Body of pancreas (tissue), 4 donors: ENCODE data around the gene ISYNA1.

Source experiments
- POLR2A ChIP-seq, 3 donors: fragments of 450-650 bp; IDR thresholded peaks; one replicate each; pipeline ENCODE4 v1.6.1; 2016; ENCODE audit warnings: antibody characterized with exemption in 3 of 3, mild to moderate bottlenecking in 2 of 3
- TF ChIP-seq, protein P1 (sequence below), 7 experiments: fragments of 450-650 bp in 4 of 7; fragments of 200-600 bp in 3 of 7; sonication (generic) in 3 of 7; IDR thresholded peaks; one replicate each; pipeline ENCODE4 v1.5.1; 2016 to 2019; ENCODE audit warnings: antibody characterized with exemption in 7 of 7

GRCh38 chr19:18456974-18457373, 19.0 kb upstream of the ISYNA1 start:
- TF ChIP-seq, protein P1, sequence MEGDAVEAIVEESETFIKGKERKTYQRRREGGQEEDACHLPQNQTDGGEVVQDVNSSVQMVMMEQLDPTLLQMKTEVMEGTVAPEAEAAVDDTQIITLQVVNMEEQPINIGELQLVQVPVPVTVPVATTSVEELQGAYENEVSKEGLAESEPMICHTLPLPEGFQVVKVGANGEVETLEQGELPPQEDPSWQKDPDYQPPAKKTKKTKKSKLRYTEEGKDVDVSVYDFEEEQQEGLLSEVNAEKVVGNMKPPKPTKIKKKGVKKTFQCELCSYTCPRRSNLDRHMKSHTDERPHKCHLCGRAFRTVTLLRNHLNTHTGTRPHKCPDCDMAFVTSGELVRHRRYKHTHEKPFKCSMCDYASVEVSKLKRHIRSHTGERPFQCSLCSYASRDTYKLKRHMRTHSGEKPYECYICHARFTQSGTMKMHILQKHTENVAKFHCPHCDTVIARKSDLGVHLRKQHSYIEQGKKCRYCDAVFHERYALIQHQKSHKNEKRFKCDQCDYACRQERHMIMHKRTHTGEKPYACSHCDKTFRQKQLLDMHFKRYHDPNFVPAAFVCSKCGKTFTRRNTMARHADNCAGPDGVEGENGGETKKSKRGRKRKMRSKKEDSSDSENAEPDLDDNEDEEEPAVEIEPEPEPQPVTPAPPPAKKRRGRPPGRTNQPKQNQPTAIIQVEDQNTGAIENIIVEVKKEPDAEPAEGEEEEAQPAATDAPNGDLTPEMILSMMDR (IDR thresholded peaks at IDR 0.05) = no peak
- no peak for TF ChIP-seq POLR2A (IDR thresholded peaks at IDR 0.05)
